Loucy (cell line): ENCODE data around the gene ZNF324B.

Experiments used
- EZH2phosphoT487 ChIP-seq: fragments of 200-600 bp; IDR thresholded peaks from 2 replicates; pipeline ENCODE4 v1.6.1; 2018; ENCODE audit warnings: antibody characterized with exemption, mild to moderate bottlenecking, moderate library complexity, borderline replicate concordance
- TF ChIP-seq, protein P1 (sequence below): fragments of 200-600 bp; sonication (generic); conservative IDR thresholded peaks from 2 replicates; pipeline ENCODE4 v1.5.1; 2014; ENCODE audit warnings: mild to moderate bottlenecking, antibody characterized with exemption, low read length

DNA sequence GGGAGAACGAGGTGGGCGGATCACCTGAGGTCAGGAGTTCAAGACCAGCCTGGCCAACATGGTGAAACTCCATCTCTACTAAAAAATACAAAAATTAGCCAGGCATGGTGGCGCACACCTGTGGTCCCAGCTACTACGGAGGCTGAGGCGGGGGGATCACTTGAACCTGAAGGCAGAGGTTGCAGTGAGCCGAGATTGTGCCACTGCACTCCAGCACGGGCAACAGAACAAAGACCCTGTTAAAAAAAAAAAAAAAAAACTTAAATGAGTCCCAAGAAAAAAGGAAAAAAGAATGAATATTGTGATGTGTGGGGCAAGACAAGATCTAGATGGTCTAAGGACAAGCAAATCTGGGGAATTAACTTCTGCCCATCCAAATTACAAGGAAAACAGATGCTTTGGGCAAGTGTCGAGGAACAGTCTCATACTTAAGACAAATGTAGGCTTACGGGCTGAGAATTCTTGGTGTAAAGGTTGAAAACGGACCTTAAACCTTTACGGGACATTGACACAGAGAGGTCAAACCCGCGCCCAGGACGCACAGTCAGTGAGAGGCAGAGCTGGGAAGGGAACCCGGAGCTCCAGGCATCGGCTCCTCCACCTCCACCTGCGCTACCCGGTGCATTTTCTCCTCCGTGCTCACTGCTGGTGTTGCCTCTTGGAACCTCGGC is 14.8 kb downstream of the ZNF324B start:
- TF ChIP-seq, protein P1, sequence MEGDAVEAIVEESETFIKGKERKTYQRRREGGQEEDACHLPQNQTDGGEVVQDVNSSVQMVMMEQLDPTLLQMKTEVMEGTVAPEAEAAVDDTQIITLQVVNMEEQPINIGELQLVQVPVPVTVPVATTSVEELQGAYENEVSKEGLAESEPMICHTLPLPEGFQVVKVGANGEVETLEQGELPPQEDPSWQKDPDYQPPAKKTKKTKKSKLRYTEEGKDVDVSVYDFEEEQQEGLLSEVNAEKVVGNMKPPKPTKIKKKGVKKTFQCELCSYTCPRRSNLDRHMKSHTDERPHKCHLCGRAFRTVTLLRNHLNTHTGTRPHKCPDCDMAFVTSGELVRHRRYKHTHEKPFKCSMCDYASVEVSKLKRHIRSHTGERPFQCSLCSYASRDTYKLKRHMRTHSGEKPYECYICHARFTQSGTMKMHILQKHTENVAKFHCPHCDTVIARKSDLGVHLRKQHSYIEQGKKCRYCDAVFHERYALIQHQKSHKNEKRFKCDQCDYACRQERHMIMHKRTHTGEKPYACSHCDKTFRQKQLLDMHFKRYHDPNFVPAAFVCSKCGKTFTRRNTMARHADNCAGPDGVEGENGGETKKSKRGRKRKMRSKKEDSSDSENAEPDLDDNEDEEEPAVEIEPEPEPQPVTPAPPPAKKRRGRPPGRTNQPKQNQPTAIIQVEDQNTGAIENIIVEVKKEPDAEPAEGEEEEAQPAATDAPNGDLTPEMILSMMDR: no peak
- no peak for TF ChIP-seq EZH2phosphoT487
